ENCODE measurements around the gene PLA2G10.
"Not testable (repeated sequence)": the region's sequence is repeated elsewhere in the genome, so short reads cannot be mapped to it uniquely, and the experiment has no call there.

GRCh38 chr16:14636179-14636950 is 57.7 kb downstream of the PLA2G10 start:
- TF ChIP-seq CTCF (IDR thresholded peaks at IDR 0.05) = not testable (repeated sequence)
- peak in 1 of 4 donors; percentile 38 for TF ChIP-seq POLR2A (IDR thresholded peaks at IDR 0.05)
